C1 segment of cervical spinal cord (tissue), 14 donors: ENCODE results near the gene CACNA1G.

Experiments used
- DNase-seq, 14 donors: peaks; one replicate each; lab custom pipeline; 2025; lab: John Stamatoyannopoulos, UW

CACNA1G gene

DNA sequence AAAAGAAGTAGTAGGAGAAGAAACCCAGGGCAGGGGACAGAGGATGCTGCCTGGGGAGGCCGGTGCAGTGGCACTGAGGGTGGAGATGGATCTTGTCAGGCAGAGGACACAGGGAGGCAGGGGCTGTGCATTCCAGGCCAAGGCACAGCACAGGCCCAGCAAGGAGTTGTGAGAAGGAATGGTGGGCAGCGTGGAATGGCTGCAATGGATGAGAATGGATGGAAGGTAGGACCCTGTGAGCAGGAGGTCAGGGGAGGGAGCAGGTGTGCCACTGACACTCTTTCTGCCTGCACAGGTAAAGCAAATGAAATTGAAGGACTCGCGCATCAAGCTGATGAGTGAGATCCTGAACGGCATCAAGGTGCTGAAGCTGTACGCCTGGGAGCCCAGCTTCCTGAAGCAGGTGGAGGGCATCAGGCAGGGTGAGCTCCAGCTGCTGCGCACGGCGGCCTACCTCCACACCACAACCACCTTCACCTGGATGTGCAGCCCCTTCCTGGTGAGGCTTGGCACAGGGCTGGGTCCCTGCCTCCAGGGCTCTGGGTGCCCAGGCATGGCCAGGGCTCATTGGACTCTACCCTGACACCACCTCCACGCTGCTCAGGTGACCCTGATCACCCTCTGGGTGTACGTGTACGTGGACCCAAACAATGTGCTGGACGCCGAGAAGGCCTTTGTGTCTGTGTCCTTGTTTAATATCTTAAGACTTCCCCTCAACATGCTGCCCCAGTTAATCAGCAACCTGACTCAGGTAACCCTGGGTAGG lies 106.9 kb downstream of the CACNA1G start:
- DNase-seq = no peak

GRCh38 chr17:50668025-50668837 lies 107.7 kb downstream of the CACNA1G start:
- no peak for DNase-seq

- no peak for DNase-seq
Measured at GRCh38 chr17:50668838-50669581, 108.5 kb downstream of the CACNA1G start.

DNA sequence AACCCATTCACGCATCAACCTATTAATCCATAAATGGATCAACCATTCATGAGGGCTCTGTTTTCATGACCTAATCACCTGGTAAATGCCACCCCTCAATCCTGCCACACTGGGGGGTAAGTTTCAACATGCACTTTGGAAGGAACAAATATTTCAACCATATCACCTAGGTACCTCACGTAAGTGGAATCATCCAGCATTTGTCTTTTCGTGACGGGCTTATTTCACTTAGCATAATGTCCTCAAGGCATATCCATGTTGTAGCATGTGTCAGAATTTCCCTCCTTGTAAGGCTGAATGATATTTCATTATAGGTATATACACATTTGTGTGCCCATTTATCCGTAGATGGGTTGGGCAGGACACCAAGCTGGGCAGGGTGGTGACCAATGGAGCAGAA lies 111.6 kb downstream of the CACNA1G start:
- no peak for DNase-seq

GRCh38 chr17:50672831-50673551 lies 112.5 kb downstream of the CACNA1G start:
- peak in 1 of 14 donors; percentile 36 for DNase-seq

GRCh38 chr17:50675190-50675589 lies 114.7 kb downstream of the CACNA1G start:
- DNase-seq = no peak

GRCh38 chr17:50675627-50676026 lies 115.1 kb downstream of the CACNA1G start:
- DNase-seq = peak in 1 of 14 donors; percentile 96

- DNase-seq = no peak
Measured at GRCh38 chr17:50676065-50676975, 115.8 kb downstream of the CACNA1G start.
